HG03378 (cell line): ENCODE data around the gene BOC.
"Not testable (repeated sequence)": the region's sequence is repeated elsewhere in the genome, so short reads cannot be mapped to it uniquely, and the experiment has no call there.

Experiments
- ATAC-seq: cut with Tn5 transposase; IDR thresholded peaks from one replicate; pipeline ENCODE4 v1.9.1; 2021; ENCODE audit warnings: mild to moderate bottlenecking, moderate library complexity; ENCODE audit not compliant: unreplicated experiment

BOC gene, protein sequence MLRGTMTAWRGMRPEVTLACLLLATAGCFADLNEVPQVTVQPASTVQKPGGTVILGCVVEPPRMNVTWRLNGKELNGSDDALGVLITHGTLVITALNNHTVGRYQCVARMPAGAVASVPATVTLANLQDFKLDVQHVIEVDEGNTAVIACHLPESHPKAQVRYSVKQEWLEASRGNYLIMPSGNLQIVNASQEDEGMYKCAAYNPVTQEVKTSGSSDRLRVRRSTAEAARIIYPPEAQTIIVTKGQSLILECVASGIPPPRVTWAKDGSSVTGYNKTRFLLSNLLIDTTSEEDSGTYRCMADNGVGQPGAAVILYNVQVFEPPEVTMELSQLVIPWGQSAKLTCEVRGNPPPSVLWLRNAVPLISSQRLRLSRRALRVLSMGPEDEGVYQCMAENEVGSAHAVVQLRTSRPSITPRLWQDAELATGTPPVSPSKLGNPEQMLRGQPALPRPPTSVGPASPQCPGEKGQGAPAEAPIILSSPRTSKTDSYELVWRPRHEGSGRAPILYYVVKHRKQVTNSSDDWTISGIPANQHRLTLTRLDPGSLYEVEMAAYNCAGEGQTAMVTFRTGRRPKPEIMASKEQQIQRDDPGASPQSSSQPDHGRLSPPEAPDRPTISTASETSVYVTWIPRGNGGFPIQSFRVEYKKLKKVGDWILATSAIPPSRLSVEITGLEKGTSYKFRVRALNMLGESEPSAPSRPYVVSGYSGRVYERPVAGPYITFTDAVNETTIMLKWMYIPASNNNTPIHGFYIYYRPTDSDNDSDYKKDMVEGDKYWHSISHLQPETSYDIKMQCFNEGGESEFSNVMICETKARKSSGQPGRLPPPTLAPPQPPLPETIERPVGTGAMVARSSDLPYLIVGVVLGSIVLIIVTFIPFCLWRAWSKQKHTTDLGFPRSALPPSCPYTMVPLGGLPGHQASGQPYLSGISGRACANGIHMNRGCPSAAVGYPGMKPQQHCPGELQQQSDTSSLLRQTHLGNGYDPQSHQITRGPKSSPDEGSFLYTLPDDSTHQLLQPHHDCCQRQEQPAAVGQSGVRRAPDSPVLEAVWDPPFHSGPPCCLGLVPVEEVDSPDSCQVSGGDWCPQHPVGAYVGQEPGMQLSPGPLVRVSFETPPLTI

GRCh38 chr3:113211330-113212149 lies at the start of gene BOC:
BOC (plus strand) TSS chr3:113211557; CDS start chr3:113249803, 38,246 bp downstream.
- no peak for ATAC-seq

GRCh38 chr3:113161661-113162060 lies 49.7 kb upstream of the BOC start:
- ATAC-seq: no peak

DNA sequence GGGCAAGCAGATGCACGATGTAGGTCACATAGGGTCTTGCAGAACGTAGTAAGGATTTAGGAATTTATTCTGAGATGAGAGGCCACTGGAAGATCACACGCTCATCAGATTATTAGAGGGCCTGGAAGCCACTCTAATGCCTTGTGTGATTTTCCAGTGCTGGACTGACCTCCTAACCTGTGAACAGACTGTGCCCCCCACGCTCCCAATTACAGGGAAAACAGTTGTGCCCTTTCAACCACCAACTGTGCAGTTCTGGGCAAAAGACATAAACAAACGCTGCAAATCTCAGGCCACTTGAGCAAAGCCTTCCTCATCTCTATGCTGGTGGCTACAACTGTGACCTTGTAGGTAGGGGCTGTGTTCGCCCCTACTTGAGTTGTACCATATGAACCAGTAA lies 48.2 kb upstream of the BOC start:
- no peak for ATAC-seq

DNA sequence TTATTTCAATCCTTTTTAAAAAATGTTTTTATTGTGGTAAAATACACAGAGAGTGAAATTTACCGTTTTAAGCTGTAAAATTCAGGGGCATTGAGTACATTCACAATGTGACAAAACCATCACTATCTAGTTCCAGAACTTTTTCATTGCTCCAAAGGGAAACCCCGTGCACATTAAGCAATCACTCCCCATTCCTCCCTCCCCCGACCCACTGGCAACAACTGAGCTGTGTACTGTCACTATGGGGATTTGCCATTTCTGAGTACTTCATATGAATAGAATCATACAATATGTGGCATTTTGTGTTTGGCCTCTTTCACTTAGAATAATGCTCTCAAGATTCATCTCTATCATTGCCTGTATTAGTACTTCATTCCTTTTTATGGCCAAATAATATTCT lies 45.5 kb upstream of the BOC start:
- no peak for ATAC-seq

GRCh38 chr3:113166357-113166718 lies 45.0 kb upstream of the BOC start:
- ATAC-seq: no peak

DNA sequence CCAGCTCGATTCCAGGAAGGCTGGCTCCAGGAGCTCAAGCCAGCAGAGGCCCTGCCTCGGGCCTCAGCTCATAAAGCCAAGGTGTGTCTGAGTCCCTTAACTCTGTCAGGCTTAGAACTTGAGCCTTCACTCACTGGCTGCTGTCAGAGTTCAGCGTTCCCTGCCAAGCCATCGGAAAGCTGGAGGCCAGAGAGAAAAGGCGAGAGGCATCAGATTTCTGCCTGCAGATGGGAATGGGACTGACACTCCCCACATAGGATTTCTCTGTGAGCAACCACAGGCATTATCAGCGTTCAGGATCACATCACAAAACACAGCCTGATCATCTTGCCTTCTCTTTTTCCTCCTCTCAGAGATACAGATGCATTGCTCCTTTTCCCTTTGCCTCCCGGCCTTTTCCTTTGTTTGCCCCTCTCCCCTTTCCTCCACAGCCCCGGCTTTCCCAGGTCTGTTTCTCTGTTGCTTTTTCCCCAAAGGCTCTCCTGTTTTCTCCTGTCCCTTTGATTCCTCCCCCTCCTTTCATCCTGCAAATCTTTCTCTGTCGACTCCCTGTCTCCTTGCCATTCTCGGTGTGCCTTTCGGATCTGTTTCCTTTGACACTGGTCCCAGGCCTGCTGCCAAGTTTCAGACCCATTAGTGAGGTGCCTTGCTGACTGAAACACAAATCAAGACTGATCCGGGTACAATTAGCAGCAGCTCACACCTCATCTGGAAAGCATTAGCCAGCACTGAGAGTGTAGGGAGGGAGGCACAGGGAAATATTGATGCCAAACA lies 44.5 kb upstream of the BOC start:
- no peak for ATAC-seq

GRCh38 chr3:113167825-113168801 lies 43.2 kb upstream of the BOC start:
- no peak for ATAC-seq

DNA sequence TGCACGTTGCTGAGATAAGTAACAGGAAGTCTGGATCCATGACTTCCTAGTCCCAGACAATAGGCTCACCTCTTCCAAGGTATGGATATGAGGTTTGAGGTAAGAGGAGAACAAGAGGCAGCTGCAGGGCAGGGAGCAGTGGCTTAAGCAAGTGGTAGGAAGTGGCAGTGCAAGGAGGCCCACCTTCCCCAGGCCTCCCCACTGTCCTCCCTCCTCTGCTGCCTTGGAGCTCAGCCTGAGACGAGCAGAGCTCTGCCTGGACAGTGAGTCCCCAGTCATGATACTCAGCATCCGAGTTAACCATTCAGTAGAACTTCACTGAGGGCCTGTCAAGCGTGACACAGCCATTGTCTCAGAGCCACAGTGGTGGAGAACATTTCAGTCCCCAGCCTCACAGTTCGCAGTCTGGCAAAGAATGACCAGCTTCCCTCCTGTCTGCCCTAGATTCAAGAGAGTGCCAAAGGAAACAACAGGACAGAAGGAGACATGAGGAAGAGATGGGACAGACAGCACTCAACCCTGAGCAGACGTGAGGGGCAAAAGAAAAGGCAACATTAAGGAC lies 41.4 kb upstream of the BOC start:
- no peak for ATAC-seq

DNA sequence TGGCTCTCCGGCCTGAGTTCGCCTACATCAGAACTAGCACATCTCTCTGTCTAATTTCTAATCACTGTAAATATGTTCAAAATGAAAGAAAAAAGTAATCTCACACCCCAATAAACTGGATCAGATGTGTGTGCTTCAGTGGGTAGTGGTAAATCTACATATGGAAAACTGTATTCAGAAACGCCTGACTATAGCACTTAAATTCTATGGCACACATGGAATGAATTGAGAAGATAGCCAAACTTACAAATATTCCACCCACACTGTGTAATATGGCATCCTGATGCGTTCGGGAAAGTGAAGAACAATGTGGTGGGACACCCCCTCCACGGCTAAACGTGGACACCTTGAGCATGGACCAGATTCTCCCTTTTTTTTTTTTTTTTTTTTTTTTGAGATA lies 40.6 kb upstream of the BOC start:
- no peak for ATAC-seq

GRCh38 chr3:113171675-113172300 lies 39.6 kb upstream of the BOC start:
- ATAC-seq: not testable (repeated sequence)

- no peak for ATAC-seq
Observed at GRCh38 chr3:113173102-113173501, 38.3 kb upstream of the BOC start.

DNA sequence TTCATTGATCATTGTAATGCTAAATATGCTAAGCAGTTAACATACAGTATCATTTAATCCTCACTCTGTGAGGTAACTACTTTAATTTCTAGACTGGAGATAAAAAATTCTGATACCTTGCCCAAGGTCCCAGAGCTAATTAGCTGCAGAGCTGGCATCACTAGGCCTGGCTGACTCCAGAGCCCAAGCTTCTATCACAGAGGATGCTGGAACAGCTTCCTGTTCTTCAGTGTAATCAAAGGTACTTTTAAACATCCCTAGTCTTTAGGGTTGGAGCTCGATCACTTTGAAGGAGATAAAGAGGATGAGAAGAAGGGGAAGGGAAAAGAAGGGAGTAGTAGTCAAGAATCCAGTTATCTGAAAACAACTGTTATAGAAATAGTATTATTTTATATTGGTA lies 37.1 kb upstream of the BOC start:
- ATAC-seq: no peak

DNA sequence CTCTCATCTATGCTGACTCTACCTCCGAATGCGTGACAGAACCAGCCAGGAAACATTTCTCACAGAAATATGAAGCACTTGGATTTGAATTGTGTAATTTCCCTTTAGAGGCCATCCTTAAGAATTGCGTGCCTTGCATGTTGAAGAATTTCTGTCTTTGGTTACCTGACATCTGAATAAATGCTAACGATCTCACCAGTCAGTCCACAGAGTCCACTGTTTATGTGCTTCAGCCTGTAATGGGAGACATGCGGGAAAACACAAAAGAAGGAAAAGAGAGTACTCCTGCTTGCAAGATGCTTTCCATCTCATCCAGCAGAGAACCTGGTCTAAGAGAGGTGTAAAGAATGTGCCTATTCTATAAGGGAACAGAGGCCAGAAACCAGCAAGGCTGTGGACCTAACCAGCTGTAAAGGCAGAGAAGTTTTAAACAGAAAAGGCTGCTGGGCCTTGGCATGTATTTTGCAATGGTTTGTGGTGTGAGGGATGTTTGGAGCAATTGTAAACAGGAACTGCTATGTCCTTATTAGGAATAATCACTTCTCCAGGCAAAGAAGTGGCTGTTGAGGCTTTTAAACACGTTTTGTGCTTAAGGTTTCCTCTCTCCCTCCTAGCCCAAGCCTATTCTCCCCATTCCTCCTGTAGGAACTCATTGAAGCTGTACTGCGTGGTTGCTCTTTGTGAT lies 36.4 kb upstream of the BOC start:
- no peak for ATAC-seq

DNA sequence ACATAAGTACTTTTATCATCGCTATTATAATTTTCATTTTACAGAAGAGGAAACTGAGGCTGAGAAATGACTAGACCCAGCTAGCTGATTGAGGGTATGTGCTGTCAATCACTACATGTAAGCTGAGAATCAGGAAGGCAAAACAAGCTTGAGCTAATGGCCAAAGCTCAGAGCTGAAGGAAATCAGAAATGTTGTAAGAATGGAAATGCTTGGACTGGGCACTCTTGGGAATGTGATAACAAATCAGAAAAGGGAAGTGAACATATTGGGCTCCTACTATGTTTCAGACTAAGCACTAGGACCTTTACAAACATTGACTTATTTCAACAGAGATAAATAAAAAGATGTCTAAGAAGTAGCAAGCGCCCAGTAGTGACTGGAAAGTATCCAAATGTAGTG lies 33.8 kb upstream of the BOC start:
- ATAC-seq: no peak

- ATAC-seq: no peak
Observed at GRCh38 chr3:113179235-113179824, 32.0 kb upstream of the BOC start.

DNA sequence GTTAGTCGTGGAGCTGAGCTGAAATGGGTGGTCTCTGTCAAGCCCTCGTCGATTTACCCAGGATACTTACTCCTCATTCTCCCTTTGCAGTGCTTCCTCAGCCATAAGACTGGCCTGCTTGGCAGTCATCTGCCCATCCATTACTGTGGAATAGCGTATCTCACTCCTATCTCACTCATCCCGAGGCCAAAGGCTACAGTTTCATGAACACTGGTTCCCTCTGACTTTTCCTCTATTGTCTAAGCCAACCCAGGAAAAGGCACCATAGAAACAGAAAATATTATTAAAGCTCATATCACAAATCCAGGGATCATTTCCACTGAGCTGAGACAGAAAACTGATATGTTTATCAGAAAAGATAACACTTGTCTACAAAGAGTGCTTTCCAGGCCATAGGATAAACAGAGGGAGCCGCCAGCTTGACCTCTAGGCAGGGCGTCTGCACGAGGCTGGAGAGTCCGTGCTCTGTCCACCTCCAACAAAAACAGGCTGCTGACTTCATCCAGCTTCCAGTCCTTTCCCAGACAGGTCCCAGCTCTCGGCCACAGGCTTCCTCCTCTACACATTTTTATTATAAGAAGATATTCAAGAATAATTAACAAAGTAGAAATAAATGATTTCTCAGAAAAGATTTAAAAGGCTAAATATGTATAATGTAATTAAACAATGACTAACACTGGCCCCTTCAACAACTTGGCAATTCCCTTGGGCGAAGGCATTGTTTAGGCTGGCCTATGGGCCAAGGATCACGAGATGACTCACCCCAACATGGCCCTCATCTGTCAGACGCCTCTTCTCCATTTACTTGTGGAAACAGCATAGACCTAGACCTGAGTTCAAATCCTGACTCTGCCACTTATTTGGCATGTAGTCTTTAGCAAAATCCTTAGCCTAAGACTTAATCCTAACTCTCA lies 27.4 kb upstream of the BOC start:
- ATAC-seq: no peak
